Omental fat pad (tissue), 4 donors: ENCODE results near the gene CCDC9. TPM values are rescaled to one million over a fixed set of nuclear protein-coding genes. Genes with fewer than 3 reads are reported as not detected.
"Not testable (repeated sequence)": the region's sequence is repeated elsewhere in the genome, so short reads cannot be mapped to it uniquely, and the experiment has no call there.

Experiments used
- ATAC-seq: fragments of 150-250 bp; one replicate; pipeline ENCODE4 v1.9.1; 2016; ENCODE audit warnings: mild to moderate bottlenecking, moderate library complexity; ENCODE audit not compliant: low FRiP score
- DNase-seq: peaks from one replicate; pipeline ENCODE4 v3.0.0-alpha.2; 2019; ENCODE audit warnings: low spot score
- total RNA-seq, 4 donors: library from RNA; depleted of rRNA; stranded (reverse); fragments of >200 nt; gene quantifications; one replicate each; pipeline ENCODE4 v1.1.0, GENCODE V29; 2016
- TF ChIP-seq, protein P1 (sequence below), 3 donors: fragments of 450-650 bp; IDR thresholded peaks; one replicate each; pipeline ENCODE4 v1.5.1; 2016 to 2017; ENCODE audit warnings: antibody characterized with exemption in 3 of 3, mild to moderate bottlenecking in 3 of 3, moderate library complexity in 2 of 3

Gene CCDC9
- total RNA-seq, 4 donors from 2014 or later, result 8.2 to 16.7 (median 12.5) TPM

DNA sequence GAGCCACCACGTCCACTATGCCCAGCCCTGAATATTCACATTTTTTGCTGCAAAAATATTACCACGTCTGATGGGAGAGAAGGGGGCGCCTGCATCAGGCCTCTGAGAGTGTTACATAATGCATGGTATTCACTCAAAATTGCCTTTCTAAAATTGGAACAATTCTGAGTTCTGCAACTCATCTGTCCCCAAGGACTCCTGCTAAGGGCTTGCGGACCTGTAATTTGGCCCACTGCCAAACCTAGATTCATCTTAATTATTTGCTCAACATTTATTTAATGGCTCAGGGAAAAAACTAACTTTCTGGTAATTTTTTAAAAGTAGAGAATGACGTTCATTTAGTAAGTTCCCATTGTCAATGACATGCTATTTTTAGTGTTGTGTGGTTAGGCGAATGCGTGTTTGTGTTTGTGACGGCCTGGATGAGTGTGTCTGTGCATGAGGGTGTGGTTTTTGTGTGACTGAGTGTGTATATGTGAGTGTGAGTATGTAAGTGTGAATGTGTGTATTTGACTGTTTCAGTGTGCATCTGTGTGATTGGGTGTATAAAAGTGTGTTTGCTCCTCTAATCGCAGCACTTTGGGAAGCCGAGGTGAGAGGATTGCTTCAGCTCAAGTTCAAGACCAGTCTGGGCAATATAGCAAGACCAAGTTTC is 27.2 kb downstream of the CCDC9 start:
- ATAC-seq, result no peak
- DNase-seq, result no peak
- TF ChIP-seq, protein P1, sequence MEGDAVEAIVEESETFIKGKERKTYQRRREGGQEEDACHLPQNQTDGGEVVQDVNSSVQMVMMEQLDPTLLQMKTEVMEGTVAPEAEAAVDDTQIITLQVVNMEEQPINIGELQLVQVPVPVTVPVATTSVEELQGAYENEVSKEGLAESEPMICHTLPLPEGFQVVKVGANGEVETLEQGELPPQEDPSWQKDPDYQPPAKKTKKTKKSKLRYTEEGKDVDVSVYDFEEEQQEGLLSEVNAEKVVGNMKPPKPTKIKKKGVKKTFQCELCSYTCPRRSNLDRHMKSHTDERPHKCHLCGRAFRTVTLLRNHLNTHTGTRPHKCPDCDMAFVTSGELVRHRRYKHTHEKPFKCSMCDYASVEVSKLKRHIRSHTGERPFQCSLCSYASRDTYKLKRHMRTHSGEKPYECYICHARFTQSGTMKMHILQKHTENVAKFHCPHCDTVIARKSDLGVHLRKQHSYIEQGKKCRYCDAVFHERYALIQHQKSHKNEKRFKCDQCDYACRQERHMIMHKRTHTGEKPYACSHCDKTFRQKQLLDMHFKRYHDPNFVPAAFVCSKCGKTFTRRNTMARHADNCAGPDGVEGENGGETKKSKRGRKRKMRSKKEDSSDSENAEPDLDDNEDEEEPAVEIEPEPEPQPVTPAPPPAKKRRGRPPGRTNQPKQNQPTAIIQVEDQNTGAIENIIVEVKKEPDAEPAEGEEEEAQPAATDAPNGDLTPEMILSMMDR (IDR thresholded peaks at IDR 0.05), result no peak

DNA sequence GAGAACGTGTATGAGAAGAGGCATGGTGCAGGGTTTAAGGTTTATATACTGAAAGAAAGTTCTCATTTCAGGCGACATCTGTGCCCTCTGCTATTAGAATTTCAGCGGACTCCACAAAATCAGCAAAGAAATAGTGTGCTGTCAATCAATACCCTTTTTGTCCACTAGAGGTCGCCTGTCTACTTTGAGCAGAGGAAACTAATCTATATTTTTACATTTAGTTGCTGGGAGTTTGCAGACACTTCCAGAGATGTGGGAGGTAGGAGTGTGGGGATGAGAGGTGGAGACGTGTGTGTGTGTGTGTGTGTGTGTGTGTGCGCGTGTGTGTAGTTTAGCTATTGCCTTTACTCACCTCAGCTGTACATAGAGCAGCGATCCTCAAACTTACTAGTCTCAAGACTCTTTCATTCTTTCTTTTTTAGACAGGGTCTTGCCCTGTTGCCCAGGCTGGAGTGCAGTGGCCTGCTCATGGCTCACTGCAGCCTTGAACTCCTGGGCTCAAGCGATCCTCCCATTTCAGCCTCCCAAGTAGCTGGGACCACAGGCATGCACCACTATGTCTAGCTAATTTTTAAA is 28.1 kb downstream of the CCDC9 start:
- TF ChIP-seq, protein P1 (IDR thresholded peaks at IDR 0.05), result peak in 1 of 3 donors; percentile 77
- DNase-seq (no peak), ATAC-seq (peak; percentile 29)

DNA sequence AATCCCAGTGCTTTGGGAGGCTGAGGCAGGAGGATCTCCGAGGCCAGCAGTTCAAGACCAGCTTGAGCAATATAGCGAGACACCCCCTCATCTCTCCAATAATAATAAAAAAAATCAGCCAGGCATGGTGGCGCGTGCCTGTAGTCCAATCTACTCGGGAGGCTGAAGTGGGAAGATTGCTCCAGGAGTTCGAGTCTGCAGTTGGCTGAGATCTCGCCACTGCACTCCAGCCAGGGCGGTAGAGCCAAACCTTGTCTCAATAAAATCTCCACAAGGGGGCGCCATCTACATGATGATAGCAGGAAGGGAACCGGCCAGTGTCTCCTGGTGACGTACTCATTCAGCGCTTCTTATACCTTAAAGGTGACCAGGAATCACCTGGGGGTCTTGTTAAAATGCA is 39.7 kb downstream of the CCDC9 start:
- ATAC-seq (peak; percentile 66), DNase-seq (peak; percentile 75)
- TF ChIP-seq, protein P1 (IDR thresholded peaks at IDR 0.05), result peak in 1 of 3 donors; percentile 38

DNA sequence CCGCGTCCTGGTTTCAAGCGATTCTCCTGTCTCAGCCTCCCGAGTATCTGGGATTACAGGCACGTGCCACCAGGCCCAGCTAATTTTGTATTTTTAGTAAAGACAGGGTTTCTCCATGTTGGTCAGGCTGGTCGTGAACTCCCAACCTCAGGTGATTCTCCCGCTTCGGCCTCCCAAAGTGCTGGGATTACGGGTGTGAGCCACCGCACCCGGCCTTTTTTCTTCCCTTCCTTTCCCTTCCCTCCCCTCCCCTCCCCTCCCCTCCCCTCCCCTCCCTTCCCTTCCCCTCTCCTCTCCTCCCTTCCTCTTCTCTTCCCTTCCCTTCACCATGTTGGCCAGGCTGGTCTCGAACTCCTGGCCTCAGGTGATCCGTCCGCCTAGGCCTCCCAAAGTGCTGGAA is 44.5 kb downstream of the CCDC9 start:
- DNase-seq, ATAC-seq: not testable (repeated sequence)

DNA sequence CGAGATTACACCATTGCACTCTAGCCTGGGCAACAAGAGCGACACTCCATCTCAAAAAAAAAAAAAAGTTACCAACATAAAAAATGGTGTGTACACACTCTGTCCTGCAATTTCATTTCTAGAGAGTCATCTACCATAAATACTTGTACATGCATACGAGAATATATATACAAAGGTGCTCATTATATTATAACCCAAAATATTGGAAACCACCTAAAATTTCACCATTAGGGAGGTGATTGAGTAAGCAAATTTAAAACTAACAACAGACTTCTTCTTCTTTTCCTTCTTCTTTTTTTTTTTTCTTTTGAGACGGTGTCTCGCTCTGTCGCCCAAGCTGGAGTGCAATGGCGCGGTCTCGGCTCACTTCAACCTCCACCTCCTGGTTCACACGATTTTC is 45.9 kb downstream of the CCDC9 start:
- TF ChIP-seq, protein P1 (IDR thresholded peaks at IDR 0.05), result no peak
- ATAC-seq (no peak), DNase-seq (no peak)

DNA sequence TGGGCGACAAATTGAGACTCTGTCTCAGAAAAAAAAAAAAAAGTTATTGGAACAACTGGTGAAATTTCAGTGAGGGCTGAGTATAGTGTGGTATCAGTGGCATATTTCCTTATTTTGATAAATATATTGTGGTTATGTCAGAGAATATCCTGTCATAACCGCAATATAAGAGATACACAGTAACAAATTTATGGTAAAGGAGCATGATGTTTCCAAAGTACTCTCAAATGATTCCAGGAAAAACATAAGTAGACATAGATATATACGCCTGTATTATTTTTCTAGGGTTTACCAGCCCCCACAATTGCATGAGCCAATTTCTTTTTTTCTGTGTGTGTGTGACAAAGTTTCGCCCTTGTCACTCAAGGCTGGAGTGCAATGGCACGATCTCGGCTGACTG is 47.6 kb downstream of the CCDC9 start:
- TF ChIP-seq, protein P1 (IDR thresholded peaks at IDR 0.05), result no peak
- DNase-seq (no peak), ATAC-seq (no peak)

DNA sequence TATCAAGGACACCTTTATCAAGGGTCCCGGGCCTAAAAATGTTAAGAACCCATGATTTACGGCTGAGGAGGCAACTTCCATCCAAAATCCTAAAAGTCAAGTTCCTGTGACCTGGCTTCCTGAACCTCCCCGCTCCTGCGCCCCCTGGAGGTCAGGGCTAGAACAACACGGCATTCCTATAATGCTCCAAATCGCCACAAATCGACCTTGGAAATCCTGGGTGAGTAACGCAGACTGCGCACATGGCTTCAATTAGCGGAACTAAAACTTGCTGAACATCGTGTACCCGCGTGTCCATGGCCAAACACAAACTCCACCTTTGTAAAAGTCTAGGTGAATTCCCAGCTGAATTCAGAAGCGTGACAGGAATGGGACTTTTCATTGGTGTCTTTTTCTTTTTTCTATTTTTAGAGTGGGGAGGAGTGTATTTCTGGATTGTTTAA is 49.0 kb downstream of the CCDC9 start:
- ATAC-seq (peak; percentile 84), DNase-seq (peak; percentile 70)
- TF ChIP-seq, protein P1 (IDR thresholded peaks at IDR 0.05), result peak in 1 of 3 donors; percentile 43
